ENCODE data around the gene ALDH3B2.
"Not testable (repeated sequence)": the region's sequence is repeated elsewhere in the genome, so short reads cannot be mapped to it uniquely, and the experiment has no call there.

Gene ALDH3B2

GRCh38 chr11:67621928-67622327, 52.5 kb downstream of the ALDH3B2 start:
- not testable (repeated sequence) for H3K4me3 ChIP-seq (ENCODE audit: low read length); DNase-seq (ENCODE audit: low read depth); H3K9ac ChIP-seq (ENCODE audit: low read length); H3K9me3 ChIP-seq (ENCODE audit: control insufficient read depth, low read length); H3K36me3 ChIP-seq (ENCODE audit: control insufficient read depth, insufficient read depth, low read length, severe bottlenecking); H3K27me3 ChIP-seq (replicated peaks; ENCODE audit: control insufficient read depth, insufficient read depth, low read length); H3K4me1 ChIP-seq (ENCODE audit: control insufficient read depth, insufficient read depth, low read length)

- not testable (repeated sequence) for H3K9me3 ChIP-seq (ENCODE audit: control insufficient read depth, low read length); H3K4me1 ChIP-seq (ENCODE audit: control insufficient read depth, insufficient read depth, low read length); DNase-seq (ENCODE audit: low read depth); H3K36me3 ChIP-seq (ENCODE audit: control insufficient read depth, insufficient read depth, low read length, severe bottlenecking); H3K4me3 ChIP-seq (ENCODE audit: low read length); H3K9ac ChIP-seq (ENCODE audit: low read length); H3K27me3 ChIP-seq (replicated peaks; ENCODE audit: control insufficient read depth, insufficient read depth, low read length)
These were observed 53.8 kb downstream of the ALDH3B2 start for GRCh38 chr11:67620621-67621020.

DNA sequence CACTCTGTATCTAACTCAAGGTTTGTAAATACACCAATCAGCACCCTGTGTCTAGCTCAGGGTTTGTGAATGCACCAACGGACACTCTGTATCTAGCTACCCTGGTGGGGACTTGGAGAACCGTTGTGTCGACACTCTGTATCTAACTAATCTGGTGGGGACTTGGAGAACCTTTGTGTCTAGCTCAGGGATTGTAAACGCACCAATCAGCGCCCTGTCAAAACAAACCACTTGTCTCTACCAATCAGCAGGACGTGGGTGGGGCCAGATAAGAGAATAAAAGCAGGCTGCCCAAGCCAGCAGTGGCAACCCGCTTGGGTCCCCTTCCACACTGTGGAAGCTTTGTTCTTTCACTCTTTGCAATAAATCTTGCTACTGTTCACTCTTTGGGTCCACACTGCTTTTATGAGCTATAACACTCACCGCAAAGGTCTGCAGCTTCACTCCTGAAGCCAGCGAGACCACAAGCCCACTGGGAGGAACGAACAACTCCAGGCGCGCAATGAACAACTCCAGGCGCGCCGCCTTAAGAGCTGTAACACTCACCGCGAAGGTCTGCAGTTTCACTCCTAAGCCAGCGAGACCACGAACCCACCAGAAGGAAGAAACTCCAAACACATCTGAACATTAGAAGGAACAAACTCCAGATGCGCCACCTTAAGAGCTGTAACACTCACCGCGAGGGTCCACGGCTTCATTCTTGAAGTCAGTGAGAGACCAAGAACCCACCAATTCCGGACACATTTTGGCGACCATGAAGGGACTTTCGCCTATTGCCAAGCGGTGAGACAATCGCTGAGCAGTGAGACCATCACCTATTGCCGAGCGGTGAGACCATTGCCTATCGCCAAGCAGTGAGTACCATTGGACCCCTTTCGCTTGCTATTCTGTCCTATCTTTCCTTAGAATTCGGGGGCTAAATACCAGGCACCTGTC, 54.5 kb downstream of the ALDH3B2 start:
- not testable (repeated sequence) for DNase-seq (ENCODE audit: low read depth); H3K9ac ChIP-seq (ENCODE audit: low read length); H3K36me3 ChIP-seq (ENCODE audit: control insufficient read depth, insufficient read depth, low read length, severe bottlenecking); H3K4me1 ChIP-seq (ENCODE audit: control insufficient read depth, insufficient read depth, low read length); H3K9me3 ChIP-seq (ENCODE audit: control insufficient read depth, low read length); H3K4me3 ChIP-seq (ENCODE audit: low read length)
- H3K27me3 ChIP-seq (replicated peaks; ENCODE audit: control insufficient read depth, insufficient read depth, low read length), result peaks cover 11% of the 10 kb centered on the region

DNA sequence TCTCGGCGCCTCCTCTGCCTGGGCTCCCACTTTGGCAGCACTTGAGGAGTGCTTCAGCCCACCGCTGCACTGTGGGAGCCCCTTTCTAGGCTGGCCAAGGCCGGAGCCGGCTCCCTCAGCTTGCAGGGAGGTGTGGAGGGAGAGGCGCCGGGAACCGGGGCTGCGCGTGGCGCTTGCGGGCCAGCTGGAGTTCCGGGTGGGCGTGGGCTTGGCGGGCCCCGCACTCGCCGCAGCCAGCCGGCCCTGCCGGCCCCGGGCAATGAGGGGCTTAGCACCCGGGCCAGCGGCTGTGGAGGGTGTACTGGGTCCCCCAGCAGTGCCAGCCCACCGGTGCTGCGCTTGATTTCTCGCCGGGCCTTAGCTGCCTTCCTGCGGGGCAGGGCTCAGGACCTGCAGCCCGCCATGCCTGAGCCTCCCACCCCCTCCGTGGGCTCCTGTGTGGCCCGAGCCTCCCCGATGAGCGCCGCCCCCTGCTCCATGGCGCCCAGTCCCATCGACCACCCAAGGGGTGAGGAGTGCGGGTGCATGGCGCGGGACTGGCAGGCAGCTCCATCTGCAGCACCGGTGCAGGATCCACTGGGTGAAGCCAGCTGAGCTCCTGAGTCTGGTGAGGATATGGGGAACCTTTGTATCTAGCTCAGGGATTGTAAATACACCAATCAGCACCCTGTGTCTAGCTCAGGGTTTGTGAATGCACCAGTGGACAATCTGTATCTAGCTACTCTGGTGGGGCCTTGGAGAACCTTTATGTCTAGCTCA, 55.3 kb downstream of the ALDH3B2 start:
- not testable (repeated sequence) for H3K4me3 ChIP-seq (ENCODE audit: low read length); DNase-seq (ENCODE audit: low read depth); H3K36me3 ChIP-seq (ENCODE audit: control insufficient read depth, insufficient read depth, low read length, severe bottlenecking); H3K4me1 ChIP-seq (ENCODE audit: control insufficient read depth, insufficient read depth, low read length); H3K9ac ChIP-seq (ENCODE audit: low read length); H3K9me3 ChIP-seq (ENCODE audit: control insufficient read depth, low read length)
- peaks cover 13% of the 10 kb centered on the region for H3K27me3 ChIP-seq (replicated peaks; ENCODE audit: control insufficient read depth, insufficient read depth, low read length)

DNA sequence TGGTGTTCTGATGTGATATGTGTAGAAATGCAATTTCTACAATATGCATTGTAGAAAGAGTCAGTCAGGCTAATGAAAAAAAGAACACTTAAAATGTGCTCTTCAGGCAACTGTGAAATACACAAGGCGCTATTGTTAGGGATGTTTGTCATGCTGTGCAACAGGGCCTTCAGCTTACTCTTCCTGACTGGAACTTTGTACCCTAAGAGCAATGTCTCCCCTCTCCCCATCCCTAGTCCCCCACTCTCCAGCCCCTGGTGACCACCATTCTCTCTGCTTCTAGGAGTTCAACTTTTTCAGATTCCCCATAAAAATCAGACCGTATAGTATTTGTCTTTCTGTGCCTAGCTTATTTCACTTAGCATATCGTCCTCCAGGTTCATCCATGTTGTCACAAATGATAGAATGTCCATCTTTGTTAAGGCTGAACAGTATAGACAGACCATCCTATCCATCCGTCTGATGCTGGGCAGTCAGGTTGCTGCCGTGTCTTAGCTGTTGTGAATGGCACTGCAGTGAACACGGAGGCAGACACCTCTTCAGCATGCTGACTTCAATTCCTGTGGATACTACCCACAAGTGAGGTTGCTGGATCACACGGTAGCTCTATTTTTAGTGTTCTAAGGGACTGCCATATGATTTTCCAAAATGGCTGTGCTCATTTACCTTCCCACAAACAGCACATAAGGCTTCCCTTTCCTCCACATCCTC, 57.0 kb downstream of the ALDH3B2 start:
- DNase-seq (ENCODE audit: low read depth), result no peak
- no peaks in the 10 kb centered on the region for H3K9me3 ChIP-seq (ENCODE audit: control insufficient read depth, low read length)
- H3K36me3 ChIP-seq (ENCODE audit: control insufficient read depth, insufficient read depth, low read length, severe bottlenecking), result peaks cover 6% of the 10 kb centered on the region
- peaks cover 13% of the 10 kb centered on the region for H3K27me3 ChIP-seq (replicated peaks; ENCODE audit: control insufficient read depth, insufficient read depth, low read length)
- no peak overlapping the region for H3K4me3 ChIP-seq (ENCODE audit: low read length)
- peaks cover 5% of the 10 kb centered on the region for H3K4me1 ChIP-seq (ENCODE audit: control insufficient read depth, insufficient read depth, low read length)
- no peak overlapping the region for H3K9ac ChIP-seq (ENCODE audit: low read length)

- DNase-seq (ENCODE audit: low read depth), result no peak
- Histone ChIP-seq H3K4me3 (ENCODE audit: low read length) (no peak overlapping the region), H3K4me1 (ENCODE audit: control insufficient read depth, insufficient read depth, low read length) (peaks cover 5% of the 10 kb centered on the region), H3K9ac (ENCODE audit: low read length) (no peak overlapping the region), H3K27me3 (replicated peaks; ENCODE audit: control insufficient read depth, insufficient read depth, low read length) (peaks cover 13% of the 10 kb centered on the region), H3K9me3 (ENCODE audit: control insufficient read depth, low read length) (no peaks in the 10 kb centered on the region), H3K36me3 (ENCODE audit: control insufficient read depth, insufficient read depth, low read length, severe bottlenecking) (peaks cover 14% of the 10 kb centered on the region)
These were observed 57.8 kb downstream of the ALDH3B2 start for GRCh38 chr11:67616431-67617242.

DNA sequence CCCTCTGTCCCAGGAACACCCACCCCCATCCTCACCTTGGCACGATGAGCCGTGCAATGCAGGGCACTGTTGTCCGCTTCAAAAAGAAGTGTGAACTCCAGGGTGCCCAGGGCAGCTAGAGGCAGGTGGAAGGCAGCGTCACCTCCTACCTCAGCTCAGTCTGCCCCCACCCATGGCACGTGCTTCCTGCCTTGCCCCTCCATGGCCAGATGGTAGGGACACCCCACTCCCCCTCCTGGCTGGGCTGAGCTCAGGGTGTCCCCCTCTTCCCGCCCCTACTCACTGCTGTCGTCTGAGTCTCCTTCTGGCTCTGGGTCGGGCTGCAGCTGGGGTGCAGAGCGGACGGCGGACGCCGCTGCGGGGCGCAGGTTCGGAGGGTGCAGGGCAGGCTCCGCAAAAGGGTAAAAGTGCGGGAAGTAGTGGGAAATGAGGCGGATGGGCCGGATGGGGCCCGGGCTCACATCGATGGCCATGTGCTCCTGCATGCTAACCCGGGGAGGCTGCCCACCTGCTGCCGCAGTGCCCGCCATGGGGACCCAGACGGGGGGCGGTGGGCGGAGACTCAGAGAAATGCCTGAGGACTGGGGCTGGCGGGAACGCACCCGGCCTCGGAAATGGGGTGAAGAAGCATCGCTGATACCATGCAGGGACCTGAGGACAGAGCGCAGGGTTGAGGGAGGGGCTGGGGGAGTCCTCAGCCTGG, 58.5 kb downstream of the ALDH3B2 start:
- Histone ChIP-seq H3K36me3 (ENCODE audit: control insufficient read depth, insufficient read depth, low read length, severe bottlenecking) (peaks cover 21% of the 10 kb centered on the region), H3K4me1 (ENCODE audit: control insufficient read depth, insufficient read depth, low read length) (peaks cover 5% of the 10 kb centered on the region), H3K27me3 (replicated peaks; ENCODE audit: control insufficient read depth, insufficient read depth, low read length) (peaks cover 13% of the 10 kb centered on the region), H3K9me3 (ENCODE audit: control insufficient read depth, low read length) (no peaks in the 10 kb centered on the region), H3K4me3 (ENCODE audit: low read length) (no peak overlapping the region), H3K9ac (ENCODE audit: low read length) (no peak overlapping the region)
- no peak for DNase-seq (ENCODE audit: low read depth)

DNA sequence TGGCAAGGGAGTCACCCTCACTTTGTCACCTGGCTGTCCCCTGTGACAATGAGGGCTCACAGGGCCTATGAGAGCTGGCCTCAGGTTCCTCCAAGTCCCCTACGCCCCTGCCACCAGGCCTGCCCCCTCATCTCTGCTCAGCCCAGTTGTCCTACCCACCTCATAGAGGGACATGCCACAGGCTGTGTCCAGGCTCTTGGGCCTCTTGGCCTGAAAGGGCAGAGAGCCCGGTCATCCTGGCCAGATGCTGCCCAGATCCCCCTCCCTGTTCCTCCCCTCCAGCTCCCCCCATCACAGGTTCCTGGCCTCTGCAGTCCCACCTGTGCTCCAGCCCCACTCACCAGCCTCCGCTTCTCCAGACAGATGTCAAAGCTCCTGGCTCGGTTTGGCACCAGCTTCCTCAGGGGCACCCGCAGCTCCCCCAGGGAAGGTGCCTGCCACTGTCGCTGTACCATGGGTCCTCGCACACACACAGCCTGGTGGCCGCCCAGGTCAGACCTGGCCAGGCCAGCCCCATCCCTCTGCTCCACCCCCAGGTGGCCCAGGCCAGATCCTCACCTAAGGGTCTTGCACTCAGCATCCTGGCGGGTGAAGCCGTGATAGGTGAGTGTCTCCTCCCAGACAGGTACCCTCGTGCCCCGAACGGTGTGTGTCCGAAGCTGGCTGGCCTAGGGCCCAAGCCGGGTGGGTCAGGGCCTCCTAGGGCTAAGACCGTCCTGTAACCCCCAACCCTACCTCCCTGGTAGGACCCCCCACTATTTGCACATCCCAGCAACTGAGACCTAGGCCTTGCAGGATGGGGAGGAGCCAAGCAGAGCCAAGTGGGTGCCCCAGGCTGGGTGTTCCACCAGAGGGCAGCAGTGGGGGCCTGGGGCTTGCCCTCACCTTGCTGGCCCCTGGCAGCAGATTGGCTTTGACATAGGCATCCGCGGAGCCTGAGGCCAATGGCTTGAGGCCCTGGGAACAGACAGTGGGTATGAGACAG, 59.4 kb downstream of the ALDH3B2 start:
- no peak overlapping the region for H3K4me3 ChIP-seq (ENCODE audit: low read length)
- DNase-seq (ENCODE audit: low read depth), result no peak
- peaks cover 30% of the 10 kb centered on the region for H3K36me3 ChIP-seq (ENCODE audit: control insufficient read depth, insufficient read depth, low read length, severe bottlenecking)
- peaks cover 5% of the 10 kb centered on the region for H3K4me1 ChIP-seq (ENCODE audit: control insufficient read depth, insufficient read depth, low read length)
- H3K27me3 ChIP-seq (replicated peaks; ENCODE audit: control insufficient read depth, insufficient read depth, low read length), result peaks cover 13% of the 10 kb centered on the region
- no peaks in the 10 kb centered on the region for H3K9me3 ChIP-seq (ENCODE audit: control insufficient read depth, low read length)
- peak overlapping the region; percentile 46 for H3K9ac ChIP-seq (ENCODE audit: low read length)

GRCh38 chr11:67613960-67614715, 60.3 kb downstream of the ALDH3B2 start:
- peaks cover 13% of the 10 kb centered on the region for H3K27me3 ChIP-seq (replicated peaks; ENCODE audit: control insufficient read depth, insufficient read depth, low read length)
- H3K9ac ChIP-seq (ENCODE audit: low read length), result peak overlapping the region; percentile 46
- H3K9me3 ChIP-seq (ENCODE audit: control insufficient read depth, low read length), result no peaks in the 10 kb centered on the region
- H3K4me3 ChIP-seq (ENCODE audit: low read length), result peak overlapping the region; percentile 61
- H3K4me1 ChIP-seq (ENCODE audit: control insufficient read depth, insufficient read depth, low read length), result peaks cover 5% of the 10 kb centered on the region
- H3K36me3 ChIP-seq (ENCODE audit: control insufficient read depth, insufficient read depth, low read length, severe bottlenecking), result peaks cover 39% of the 10 kb centered on the region
- DNase-seq (ENCODE audit: low read depth), result peak; percentile 72

All from adipocyte (in vitro differentiated cells).